HFFc6 (cell line): ENCODE results near the gene UMODL1. TPM values are rescaled to one million over a fixed set of nuclear protein-coding genes. Genes with fewer than 3 reads are reported as not detected.
A peak's percentile ranks its signal among the peaks of the same experiment; 100 is the strongest.
"Not testable (repeated sequence)": the region's sequence is repeated elsewhere in the genome, so short reads cannot be mapped to it uniquely, and the experiment has no call there.

ENCODE experiments used
- DNase-seq: peaks from one replicate; pipeline ENCODE4 v3.0.0-alpha.2; 2018
- H3K27ac Mint-ChIP-seq: 2 replicates; pipeline ENCODE4 v1.8.0; 2020; ENCODE audit warnings: mild to moderate bottlenecking, mixed read lengths
- H3K27me3 Mint-ChIP-seq: 2 replicates; pipeline ENCODE4 v1.8.0; 2021; ENCODE audit warnings: mild to moderate bottlenecking, moderate library complexity, mixed read lengths; ENCODE audit not compliant: insufficient read depth
- H3K36me3 Mint-ChIP-seq: 2 replicates; pipeline ENCODE4 v1.8.0; 2021; ENCODE audit warnings: low read depth, mixed read lengths
- H3K4me1 Mint-ChIP-seq: 2 replicates; pipeline ENCODE4 v1.8.0; 2020; ENCODE audit warnings: low read depth, mixed read lengths
- H3K4me3 Mint-ChIP-seq: 2 replicates; pipeline ENCODE4 v1.8.0; 2020; ENCODE audit warnings: mild to moderate bottlenecking, moderate library complexity, mixed read lengths
- H3K9me3 Mint-ChIP-seq: 2 replicates; pipeline ENCODE4 v1.8.0; 2020; ENCODE audit warnings: mild to moderate bottlenecking, mixed read lengths
- total RNA-seq, 6 experiments: library from RNA; stranded (reverse); fragmentation: NEBNext Ultra II Directional; extraction: Animal tissue kit (Norgen Biotek cat#: 25700); gene quantifications; 2 replicates in 1 of 6; 3 replicates in 5 of 6; pipeline ENCODE4 v1.2.3, GENCODE V29; 2021
- TF ChIP-seq, protein P1 (sequence below): fragments of 200-600 bp; sonication (generic); IDR thresholded peaks from 2 replicates; pipeline ENCODE4 v1.5.0; 2021; ENCODE audit warnings: antibody characterized with exemption, mild to moderate bottlenecking

UMODL1 gene
- total RNA-seq, 6 experiments from 2014 or later, result not detected

DNA sequence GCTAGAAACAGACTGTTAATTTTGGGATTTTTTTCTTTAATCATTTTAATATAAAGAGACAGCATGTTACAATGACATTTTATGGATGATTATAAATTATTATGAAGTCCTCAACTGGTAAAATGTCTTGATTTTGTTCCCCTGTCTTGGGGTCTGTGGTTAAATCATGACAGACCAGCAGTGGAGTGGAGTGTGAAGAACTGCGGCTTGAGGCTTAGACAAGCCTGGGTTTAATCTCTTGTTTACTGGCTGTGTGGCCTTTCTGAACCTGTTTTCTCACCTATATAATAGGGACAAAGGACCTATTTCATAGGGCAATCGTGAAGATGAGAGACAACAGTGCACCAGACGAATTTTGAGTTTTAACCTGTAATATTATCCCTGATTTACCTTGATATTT, 1.8 kb upstream of the UMODL1 start:
- DNase-seq, result no peak
- Mint-ChIP-seq H3K27me3 (peaks cover 42% of the 10 kb centered on the region), H3K9me3 (no peaks in the 10 kb centered on the region), H3K27ac (no peak overlapping the region), H3K4me3 (no peak overlapping the region), H3K4me1 (no peaks in the 10 kb centered on the region), H3K36me3 (no peaks in the 10 kb centered on the region)
- TF ChIP-seq, protein P1, sequence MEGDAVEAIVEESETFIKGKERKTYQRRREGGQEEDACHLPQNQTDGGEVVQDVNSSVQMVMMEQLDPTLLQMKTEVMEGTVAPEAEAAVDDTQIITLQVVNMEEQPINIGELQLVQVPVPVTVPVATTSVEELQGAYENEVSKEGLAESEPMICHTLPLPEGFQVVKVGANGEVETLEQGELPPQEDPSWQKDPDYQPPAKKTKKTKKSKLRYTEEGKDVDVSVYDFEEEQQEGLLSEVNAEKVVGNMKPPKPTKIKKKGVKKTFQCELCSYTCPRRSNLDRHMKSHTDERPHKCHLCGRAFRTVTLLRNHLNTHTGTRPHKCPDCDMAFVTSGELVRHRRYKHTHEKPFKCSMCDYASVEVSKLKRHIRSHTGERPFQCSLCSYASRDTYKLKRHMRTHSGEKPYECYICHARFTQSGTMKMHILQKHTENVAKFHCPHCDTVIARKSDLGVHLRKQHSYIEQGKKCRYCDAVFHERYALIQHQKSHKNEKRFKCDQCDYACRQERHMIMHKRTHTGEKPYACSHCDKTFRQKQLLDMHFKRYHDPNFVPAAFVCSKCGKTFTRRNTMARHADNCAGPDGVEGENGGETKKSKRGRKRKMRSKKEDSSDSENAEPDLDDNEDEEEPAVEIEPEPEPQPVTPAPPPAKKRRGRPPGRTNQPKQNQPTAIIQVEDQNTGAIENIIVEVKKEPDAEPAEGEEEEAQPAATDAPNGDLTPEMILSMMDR, result no peak

GRCh38 chr21:42069843-42070242, 1.3 kb upstream of the UMODL1 start:
- no peak overlapping the region for H3K27ac Mint-ChIP-seq
- TF ChIP-seq, protein P1, result no peak
- no peak overlapping the region for H3K4me3 Mint-ChIP-seq
- no peaks in the 10 kb centered on the region for H3K9me3 Mint-ChIP-seq
- peaks cover 38% of the 10 kb centered on the region for H3K27me3 Mint-ChIP-seq
- no peaks in the 10 kb centered on the region for H3K4me1 Mint-ChIP-seq
- H3K36me3 Mint-ChIP-seq, result no peaks in the 10 kb centered on the region
- no peak for DNase-seq

DNA sequence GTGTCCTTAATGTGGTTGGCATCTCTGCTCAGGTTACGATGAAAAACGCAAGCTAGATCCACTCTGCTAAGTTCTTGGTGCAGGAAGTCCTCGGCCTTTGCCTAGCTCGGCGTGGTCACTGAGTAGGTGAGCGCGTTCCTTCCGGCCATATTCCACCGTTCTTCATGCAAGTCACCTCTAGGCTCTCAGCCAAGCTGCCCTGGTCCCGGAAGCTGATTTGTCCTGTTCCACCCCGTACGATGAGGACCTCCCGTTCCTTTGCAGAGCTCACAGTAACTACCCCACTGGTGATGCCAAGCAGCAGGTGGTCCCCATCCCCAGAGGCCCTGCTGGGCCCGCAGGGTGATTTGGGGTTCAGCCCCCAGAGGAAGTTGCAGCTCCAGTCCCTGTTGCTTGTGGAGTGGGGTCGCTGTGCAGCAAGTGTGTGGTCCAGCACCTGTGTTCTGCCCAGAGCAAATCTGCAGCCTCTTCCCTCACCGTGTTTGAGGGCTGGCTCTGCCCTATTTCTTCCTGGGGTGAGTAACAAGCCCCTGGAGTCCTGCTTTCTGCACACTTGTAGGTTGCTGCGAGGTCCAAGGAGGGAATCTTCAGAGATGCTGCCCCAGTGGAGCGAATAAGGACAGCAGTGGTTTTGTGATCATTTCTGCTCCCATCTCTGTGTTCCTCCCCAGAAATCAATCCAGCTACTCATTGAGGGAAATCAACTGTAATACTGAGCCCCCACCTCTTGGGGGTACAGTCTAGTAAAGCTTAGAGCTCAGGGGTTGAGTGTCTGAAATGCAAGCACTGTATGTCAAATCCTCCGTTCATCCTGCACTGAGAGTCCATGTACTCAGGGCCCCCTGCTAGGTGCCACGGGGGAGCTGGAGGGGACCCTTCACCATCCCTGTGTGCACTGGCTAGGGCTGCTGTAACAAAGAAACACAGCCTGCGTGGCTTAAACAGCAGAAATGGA, 2.3 kb downstream of the UMODL1 start:
- no peak for DNase-seq
- TF ChIP-seq, protein P1, result 0 out of 2 replicates have a peak, but pooled peaks have one; percentile 21
- H3K36me3 Mint-ChIP-seq, result no peaks in the 10 kb centered on the region
- no peaks in the 10 kb centered on the region for H3K9me3 Mint-ChIP-seq
- H3K27ac Mint-ChIP-seq, result no peak overlapping the region
- H3K4me3 Mint-ChIP-seq, result no peak overlapping the region
- no peaks in the 10 kb centered on the region for H3K4me1 Mint-ChIP-seq
- peaks cover 48% of the 10 kb centered on the region for H3K27me3 Mint-ChIP-seq

- Mint-ChIP-seq H3K36me3 (no peaks in the 10 kb centered on the region), H3K9me3 (no peaks in the 10 kb centered on the region), H3K27ac (no peak overlapping the region), H3K4me1 (peaks cover 12% of the 10 kb centered on the region), H3K27me3 (peaks cover 39% of the 10 kb centered on the region), H3K4me3 (no peak overlapping the region)
- TF ChIP-seq, protein P1, result no peak
- DNase-seq, result no peak
These were observed 4.8 kb downstream of the UMODL1 start for GRCh38 chr21:42075686-42076471.

- peaks cover 24% of the 10 kb centered on the region for H3K27me3 Mint-ChIP-seq
- H3K36me3 Mint-ChIP-seq, DNase-seq, H3K27ac Mint-ChIP-seq, H3K4me3 Mint-ChIP-seq, H3K9me3 Mint-ChIP-seq: not testable (repeated sequence)
- H3K4me1 Mint-ChIP-seq, result peaks cover 22% of the 10 kb centered on the region
These were observed 6.6 kb downstream of the UMODL1 start for GRCh38 chr21:42077685-42078238.

DNA sequence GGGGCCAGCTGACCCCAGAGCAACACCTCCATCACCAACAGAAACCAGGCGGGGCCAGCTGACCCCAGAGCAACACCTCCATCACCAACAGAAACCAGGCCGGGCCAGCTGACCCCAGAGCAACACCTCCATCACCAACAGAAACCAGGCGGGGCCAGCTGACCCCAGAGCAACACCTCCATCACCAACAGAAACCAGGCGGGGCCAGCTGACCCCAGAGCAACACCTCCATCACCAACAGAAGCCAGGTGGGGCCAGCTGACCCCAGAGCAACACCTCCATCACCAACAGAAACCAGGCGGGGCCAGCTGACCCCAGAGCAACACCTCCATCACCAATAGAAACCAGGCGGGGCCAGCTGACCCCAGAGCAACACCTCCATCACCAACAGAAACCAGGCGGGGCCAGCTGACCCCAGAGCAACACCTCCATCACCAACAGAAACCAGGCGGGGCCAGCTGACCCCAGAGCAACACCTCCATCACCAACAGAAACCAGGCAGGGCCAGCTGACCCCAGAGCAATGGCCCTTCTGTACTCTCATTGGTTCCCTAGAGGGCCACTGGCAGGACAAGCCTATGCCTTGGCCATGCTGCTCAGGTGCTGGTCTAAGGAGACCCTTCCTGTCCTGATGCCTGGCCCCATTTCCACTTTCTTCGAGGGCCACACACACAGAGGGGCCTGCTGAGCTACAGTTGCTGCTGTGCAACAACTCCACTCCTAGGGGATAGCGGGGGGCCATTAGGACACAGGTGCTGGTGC, 7.3 kb downstream of the UMODL1 start:
- not testable (repeated sequence) for DNase-seq, H3K36me3 Mint-ChIP-seq, H3K27ac Mint-ChIP-seq, H3K9me3 Mint-ChIP-seq, H3K4me3 Mint-ChIP-seq
- Mint-ChIP-seq H3K4me1 (peaks cover 22% of the 10 kb centered on the region), H3K27me3 (peaks cover 19% of the 10 kb centered on the region)
